HG03060 (cell line): ENCODE results near the gene SGK1.

Source experiments
- ATAC-seq: cut with Tn5 transposase; IDR thresholded peaks from one replicate; pipeline ENCODE4 v1.9.1; 2021; ENCODE audit warnings: low read depth, moderate number of reproducible peaks; ENCODE audit not compliant: unreplicated experiment

Gene SGK1

DNA sequence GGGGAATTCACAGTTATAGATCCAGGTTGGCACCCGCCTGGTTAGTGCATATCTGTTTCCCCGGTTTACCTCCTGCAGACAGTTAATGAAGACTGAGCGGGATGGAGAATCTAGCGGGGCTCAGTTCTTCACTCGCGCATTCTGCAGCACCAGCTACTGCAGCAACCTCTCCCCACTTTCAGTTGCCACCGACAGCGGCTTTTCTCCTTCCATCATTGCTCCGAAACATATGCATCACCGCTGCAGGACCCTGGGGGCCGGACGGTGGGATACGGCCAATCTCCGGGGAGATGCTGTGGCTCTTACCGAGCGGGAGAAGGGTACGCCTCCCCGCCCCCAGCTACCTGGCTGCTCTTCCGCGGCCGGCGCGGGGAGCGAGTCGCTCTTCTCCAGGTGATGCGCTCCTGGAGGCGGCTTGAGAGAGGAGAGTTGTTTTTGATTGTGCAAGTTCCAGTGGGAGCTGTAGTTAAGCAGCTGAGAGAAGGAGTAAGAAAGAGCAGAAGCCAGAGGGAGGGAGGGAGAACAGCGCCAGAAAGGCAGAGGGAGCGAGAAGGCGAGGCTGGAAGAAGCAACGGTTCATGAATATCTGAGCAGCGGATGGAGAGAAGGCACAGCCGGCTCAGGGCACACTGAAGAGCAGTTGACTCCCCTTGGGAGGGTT, at the start of gene SGK1:
TSS of gene SGK1 (minus strand) at position 642 of the 661 bp plus-strand sequence. CDS start 652 bp downstream, outside the sequence.
- no peak for ATAC-seq

DNA sequence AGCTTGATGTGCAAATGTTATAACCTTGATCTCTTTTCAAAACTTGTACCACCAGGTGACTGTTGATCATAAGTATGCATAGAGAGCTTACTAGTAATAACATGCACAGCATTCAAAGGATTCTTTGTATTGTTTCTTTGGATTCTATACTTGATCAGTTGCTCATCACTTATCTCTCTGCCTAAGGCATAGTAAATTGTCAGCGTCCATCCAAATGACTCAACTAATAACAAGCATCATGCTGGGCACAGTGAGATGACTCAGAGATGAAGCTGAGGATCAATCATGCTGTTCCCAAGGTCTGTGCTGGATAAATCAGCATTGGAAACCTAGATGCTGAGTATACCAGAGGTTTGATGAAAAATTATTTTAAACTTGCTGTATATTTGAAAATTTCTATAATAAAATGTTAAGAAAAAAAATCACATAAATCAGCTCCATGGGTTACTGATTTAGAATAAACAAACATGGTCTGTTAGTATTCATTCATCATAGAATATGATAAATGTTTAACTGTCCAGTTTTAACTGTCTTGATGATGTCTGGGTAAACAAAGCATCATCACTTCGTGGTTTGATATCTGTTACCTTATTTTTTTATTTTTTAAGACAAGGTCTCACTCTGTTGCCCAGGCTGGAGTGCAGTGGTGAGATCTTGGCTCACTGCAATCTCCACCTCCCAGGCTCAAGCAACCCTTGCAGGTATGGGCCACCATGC, 45.6 kb upstream of the SGK1 start:
- ATAC-seq = no peak

DNA sequence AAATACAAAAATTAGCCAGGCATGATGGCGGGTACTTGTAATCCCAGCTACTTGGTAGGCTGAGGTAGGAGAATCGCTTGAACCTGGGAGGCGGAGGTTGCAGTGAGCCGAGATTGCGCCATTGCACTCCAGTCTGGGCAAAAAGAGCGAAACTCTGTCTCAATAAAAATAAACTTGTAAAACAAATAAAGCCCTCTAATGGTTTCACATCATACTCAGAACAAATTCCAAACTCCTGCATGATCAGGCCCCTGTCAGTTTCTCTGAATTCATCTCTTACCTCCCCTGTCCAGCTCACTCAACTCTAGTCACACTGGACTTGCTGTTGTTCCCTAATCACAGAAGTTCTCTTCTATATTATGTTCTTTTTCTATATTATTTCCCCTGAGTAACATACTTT, 43.1 kb upstream of the SGK1 start:
- no peak for ATAC-seq

DNA sequence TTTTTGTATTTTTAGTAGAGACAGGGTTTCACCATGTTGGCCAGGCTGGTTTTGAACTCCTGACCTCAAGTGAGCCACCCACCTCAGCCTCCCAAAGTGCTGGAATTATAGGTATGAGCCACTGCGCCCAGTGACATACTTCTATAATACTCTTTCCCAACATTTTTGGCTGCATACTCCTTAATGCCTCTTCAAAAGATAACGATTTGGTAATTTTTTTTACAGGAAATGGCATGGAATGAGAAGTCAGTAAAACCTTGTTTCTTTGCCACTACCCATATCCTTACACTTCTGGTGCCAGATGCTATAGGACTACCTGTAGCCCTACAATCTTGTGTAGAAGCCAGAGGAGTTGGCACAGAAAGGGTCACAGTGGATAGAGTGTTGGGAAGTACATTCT, 41.4 kb upstream of the SGK1 start:
- no peak for ATAC-seq

DNA sequence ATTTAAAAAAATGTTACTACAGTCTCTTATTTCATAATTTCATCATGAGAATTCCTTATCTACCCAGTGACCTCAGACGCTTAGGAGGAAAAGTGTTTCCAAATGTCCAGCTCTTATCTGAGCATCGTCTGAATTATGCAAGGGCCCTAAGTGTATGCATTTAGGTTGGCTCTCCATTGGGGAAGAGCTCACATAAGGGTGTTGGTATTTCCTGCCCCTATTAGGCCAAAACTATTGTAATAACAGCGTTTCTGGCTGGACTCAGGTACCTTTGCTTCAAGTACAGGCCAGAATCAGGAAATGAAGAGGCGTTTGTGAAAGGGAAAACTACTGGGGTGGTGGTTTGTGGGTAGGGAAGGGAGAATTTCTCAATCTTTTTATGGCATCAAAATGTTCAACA, 40.4 kb upstream of the SGK1 start:
- ATAC-seq = no peak

DNA sequence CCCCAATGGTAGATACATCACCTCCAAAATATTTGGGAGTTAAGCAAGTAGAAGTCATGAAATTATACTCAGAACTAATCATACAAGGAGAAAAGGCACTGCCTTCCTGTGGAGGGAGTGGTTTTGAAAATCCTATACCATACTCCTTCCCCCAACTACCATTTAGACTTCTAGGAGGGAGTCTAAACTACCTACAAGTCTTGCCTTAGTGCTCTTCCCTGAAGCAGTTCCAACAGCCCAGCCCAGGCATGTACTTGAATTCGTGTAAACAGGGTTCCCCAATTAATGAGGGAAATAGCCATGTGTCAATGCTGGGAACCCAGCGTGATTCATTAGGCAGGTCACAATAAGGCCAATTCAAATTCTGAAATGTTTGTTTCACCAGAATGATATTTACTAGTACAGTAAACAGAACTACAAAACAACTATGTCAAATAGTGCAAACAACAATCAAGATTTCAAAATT, 39.1 kb upstream of the SGK1 start:
- no peak for ATAC-seq

DNA sequence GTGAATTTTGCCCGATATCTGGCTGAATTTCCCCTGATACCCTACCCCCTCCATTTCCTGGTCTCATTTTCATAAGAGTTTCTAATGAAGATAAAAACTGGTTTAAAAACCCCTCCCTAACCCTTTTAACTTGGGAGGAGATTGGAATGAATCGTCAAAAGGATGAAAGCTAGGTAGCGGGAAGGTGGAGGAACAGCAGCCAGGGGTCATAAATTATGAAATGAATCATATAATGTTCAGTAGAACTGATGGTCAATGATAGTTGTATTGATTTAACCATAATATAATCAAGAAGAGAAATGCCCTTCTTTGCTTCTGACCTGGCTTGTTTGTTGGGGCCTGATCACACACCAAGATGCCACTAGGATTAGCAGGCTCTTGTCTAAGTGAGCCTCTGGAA, 38.5 kb upstream of the SGK1 start:
- no peak for ATAC-seq

DNA sequence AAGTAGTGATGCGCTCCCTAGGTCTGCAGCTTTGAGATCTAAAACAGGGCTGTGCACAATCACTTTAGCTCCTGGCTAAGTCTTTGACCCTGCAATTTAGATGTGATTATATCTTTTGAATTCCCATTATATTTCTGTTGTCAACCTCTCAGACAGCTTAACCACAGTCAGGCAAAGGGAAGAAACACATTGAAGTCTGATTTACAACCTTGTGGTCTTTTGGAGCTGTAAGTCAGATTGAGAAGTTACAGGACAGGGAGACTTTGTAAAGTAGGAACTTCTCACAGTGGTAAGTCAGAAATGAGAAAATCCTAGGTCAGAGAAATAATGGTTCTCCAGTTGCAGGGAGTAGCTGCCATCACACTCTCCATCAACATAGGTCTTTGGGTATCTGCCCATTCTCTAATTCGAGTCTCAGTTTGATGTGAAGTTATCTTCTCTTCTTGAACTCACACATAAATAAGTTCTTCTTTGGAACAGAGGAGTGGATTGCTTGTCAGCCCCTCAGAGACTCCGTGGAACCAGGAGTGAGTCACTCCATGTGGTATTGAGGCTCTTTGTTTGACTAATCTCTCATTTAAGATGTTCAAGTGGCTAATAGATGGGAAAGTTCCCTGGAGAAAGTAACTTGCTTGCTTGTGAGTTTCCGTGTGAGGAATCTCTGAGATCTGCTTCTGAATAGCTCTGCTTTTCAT, 35.0 kb upstream of the SGK1 start:
- ATAC-seq = no peak

DNA sequence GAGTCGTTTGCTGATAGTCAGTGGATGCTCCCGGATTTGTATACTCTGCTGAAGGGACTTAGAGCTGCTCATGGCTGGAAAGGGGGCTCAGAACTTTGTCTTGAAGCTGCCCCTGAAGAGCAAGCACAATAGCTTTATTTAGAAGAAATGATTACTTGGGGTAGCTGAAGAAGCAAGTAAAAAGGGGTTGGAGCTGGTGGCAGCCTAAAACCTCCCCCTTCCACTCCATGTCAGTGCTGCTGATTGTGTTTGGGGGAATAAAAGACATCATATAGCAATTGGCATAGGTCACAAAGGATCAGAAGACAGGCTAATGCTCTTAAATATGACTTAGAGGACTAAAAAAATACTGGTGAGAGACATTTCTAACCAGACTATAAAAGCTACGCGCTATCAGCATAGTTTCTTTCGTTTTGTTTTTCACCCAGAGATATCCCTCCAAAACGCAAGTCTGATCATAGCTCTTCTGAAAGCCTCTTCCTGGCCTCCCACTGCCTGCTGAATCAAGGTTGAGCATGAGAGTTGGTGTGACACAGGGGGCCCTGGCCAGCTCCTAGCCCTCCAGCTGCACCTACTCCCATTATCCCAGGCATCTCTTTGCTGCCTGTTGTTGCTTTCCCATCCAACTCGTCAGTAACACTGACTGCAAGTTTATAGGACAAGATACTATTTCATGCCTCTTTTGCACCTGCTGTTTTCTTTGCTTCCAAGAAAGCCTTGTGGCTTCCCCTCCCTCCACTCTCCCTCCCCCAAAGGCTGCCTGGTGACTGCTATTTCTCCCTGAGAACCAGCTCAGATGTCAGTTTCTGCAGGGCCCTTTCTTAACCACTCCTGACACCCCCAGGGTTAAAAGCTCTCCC, 33.9 kb upstream of the SGK1 start:
- ATAC-seq = no peak

DNA sequence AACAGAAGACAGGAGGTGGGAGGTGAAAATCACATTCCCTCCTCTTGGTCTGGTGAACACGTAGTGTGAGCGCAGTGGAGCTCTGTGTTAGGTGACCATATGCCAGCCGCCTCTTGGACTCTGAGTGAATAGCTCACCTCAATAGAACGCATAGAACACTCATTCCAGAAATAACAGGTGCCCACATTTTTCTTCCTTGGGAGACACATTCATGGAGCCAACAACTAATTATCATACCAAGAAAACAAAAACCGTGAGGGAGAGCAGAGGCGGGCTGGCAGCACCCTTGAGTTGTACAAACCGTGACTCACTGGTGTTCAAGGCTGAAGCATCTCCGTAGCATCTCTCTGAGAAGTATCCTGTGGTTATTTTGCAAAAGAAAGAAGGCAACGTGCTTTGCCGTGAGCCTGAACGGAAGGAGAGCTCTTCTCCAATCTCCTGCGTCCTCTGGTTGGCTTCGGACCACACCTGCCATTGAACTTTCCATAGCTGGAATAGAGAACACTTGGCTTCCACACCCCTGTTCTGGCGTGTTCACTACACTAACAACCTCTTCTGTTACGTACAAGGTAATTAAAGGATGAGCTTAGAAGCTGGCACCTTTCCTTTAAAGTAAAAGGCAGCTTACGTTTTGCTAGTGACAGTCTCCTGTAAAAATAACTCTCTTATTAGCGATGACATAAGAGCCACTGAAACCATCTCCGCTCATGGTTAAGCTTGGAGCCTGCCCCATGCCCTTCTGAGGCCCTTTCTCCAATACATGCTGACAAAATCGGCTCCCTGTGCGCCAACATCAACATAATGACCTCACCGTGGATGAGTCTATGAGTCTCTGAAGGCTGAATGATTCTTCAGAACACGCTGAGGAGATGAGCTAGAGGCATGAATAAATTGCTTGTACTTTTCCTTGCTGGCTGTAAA, 30.2 kb upstream of the SGK1 start:
- ATAC-seq = no peak

DNA sequence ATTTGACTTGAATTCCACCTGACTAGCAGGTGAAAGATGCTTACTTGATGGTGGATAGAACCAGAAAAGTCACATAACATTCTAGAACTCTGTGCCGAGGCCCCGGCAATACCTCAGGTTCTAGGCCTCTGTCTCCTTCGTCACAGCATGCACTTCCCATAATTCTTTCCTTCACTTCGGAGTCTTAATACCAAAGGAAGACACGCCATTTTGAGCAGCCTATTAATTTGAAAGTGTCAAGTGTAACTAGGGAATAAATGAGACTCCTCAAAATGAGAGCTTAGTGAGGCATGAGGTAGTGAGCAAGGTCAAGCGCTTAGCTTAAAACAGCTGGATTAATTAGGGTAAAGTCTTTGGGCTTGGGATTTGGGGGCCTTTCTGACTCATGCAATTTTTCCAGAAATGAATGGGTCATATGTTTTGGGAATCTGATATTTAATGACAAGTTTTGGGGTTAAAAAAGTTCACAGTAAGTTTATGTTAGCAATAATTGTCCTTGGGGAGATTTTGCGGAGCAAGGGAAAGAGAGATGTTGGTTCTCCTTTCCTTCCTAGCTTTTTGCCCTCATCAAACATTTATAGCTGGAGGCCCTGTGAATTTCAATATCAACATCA, 29.1 kb upstream of the SGK1 start:
- ATAC-seq = no peak

DNA sequence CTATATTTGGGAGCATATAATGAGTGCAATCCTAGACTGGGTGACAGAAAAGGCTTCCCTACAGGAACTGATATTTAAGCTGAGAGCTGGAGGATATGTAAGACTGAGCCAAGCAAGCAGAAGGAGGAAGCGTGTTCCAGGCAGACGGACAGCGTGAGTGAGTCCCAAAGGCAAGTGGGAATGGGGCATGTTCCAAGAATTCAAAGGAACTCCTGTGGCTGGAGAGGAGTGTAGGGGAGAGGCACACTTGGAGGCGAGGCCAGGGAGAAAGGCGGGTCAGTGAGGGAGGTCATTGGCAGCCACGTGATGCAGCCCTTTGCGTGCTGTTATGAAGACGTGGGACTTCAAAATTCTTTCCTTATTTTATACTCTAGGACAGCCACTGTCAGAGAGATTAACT, 27.9 kb upstream of the SGK1 start:
- no peak for ATAC-seq

DNA sequence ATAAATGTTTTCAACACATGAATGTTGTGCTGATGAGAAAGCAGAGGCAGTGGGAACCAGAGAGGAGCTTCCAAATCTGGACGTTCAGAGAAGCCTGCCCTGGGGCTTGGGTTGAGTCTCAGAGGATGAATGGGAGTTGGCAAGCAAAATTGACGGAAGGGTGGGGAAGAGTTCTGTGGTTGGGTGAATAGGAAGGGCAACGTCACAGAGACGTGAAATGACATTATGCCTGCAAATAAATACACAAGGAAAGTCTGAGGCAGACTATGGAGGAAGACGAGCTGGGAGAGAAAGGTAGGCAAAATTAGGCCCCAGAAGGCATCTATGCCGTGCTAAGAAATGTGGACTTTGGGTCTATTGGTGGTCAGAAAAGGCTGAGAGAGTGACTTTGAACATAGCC, 25.2 kb upstream of the SGK1 start:
- no peak for ATAC-seq

DNA sequence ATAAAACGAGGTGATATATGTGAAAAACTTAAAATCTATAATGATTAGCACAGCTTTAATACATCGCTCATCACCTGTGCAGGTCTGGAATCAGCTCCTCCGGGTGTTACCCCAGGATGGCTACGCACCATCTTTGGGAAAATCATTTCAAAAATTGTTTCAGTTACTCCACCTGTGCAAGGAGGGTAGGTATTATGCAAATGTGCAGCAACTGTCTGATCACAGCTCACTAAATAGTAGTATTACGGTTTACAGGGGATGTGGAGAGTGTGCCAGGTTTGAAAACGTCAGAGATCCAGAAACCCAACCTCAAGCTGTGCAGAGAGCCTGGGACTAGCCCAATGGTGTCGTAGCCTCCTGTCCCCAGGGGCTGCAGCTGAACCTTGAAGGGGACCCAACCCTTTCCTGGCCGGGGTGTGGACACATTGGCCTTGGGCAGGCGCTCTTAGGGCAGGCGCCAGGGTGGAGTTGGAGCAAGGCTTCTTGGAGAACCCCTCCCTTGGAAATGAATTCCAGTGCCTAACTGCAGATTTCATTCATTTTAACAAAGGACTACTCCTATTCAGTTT, 24.2 kb upstream of the SGK1 start:
- no peak for ATAC-seq

DNA sequence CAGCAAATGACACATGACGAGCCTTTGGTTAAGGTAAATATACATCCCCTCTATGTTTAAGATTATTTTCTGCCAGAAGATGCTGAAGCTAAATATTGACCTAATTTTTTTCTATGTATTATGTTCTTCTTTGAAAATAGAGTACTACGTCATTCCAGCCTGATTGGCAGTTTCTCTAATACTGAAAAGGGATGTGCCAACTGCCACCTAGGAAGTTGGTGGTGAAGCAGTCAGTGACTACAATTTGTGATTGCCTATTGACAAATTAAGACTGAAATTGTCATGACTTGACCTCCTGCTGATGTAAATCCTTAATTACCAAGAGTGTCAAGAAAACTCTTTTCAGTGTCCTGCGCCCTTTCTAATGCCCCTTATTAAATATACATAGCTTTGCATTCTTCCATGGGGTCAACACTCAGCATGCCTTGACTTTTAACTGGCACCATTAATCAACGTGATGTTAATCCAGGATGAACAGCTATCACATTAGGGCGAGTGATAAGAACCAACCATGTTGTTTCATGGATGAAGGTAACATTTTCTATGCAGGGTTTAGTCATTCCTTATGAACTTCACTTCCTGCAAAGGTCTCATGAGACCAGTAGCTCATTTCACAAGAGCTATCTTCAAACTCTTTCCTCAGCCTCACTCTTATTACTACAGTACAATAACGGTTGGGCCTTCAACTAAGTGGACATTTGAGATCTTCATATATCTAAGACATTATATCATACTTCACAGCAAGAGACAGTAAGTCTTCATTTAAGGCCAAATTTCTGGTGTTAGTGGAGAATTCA, 22.5 kb upstream of the SGK1 start:
- no peak for ATAC-seq

DNA sequence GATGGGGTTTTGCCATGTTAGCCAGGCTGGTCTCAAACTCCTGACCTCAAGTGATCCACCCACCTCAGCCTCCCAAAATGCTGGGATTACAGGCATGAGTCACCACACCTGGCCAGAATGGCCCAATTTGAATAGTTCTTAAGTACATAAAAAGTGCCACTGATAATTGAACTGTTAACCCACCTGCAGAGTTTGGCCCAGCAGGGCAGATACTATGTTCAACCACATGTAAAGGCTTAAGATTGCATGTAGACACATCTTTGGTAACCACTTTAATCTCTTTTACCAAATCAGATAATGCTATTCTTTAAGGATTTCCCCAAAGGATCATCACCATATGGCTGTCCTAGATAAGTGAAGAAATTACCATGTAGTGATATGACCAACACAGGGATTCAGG, 21.3 kb upstream of the SGK1 start:
- ATAC-seq = no peak

DNA sequence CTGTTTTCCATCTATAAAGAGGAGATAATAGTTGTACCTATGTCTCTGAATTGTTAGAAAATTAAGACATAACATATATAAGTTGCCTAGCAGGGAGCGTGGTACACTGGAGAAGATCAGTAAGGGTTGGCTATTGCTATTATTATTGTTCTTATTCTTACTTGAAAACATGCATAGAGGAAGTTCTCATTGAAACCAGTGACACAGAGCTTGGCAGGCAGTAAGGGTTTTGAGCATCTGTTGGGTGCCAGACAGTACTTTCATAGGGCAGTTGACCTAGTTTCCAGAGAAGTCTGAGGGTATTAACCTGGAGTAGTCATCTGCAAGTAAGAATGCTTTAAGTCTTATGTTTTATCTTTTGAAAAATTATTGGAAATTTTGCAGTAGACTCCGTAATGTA, 13.3 kb upstream of the SGK1 start:
- ATAC-seq = no peak

DNA sequence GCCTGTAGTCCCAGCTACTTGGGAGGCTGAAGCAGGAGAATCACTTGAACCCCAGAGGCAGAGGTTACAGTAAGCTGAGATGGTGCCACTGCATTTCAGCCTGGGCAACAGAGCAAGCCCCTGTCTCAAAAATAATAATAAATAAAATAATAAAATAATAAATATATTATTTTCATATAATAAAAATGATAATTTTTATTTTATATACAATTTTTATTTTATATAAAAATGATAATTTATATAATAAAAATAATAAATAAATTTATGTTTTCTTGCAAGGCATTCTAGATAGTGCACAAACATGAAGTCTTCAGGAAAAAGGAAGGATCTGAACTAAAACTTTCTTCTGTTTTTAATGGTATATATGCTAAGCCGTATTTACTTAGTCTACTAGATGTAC, 12.6 kb upstream of the SGK1 start:
- ATAC-seq = no peak
